Stimulated activated CD4-positive, alpha-beta T cell treated with anti-CD3 and anti-CD28 coated beads, Interleukin-2, amount 100 ng/mL, for 48 hours (primary cell): ENCODE measurements around the gene ALOX12.

ENCODE experiments used
- DNase-seq, 2 donors: peaks; one replicate each; pipeline ENCODE4 v3.0.0-alpha.2; 2020

ALOX12 gene

DNA sequence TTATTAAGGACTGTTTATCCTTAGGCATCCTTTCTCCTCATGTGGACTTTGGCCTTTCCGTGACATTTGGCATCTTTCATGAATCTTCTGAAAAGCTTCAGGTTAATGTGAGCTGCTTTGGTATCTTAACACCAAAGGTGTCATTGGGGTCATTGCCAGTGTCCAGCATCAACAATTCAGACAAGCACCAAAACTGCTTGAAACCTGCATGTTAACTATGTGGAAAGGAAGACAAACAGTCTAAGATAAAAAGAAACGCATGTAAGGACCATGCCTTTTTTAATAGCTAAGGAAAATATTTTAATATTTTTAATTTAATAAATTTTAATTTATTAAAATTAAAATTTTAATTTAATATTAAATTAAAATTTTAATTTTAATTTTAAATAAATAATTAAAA is 7.9 kb downstream of the ALOX12 start:
- DNase-seq = no peak

DNA sequence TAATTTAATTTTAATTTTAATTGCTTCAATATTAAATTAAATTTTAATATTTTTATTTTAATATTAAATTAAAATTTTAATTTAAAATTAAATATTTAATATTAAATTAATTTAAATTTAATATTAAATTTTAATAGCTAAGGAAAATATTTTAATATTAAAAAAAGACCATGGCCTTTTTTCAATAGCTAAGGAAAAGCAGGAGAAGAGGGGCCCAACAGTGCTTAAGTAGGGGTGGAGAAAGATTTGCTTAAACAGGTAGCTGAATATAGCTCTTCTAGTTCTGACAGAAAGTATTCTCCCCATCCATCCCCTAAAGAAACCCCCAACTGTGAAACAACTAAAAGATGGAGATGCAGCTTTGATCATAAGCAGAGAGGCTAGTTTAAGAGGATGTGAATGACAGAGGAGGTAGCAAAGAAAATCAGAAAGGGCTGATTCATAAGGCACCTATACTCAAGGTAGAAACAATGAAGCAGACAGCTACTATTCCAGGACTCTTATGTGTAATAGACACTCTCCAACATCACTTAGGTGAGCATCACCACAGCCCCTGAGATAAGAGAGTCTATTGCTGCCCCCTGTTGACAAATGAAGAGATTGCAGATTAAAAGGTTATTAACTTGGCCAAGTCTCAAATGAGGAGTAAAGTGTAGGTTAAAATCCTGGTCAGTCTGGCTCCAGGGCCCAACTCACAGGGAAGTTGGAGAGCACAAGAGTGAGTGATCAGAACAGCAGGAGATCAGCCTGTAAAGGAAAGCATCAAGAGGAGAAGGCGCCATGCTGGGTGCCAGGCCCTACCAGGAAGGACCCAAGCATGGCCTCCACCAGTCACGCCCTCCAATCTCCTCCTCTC is 8.8 kb downstream of the ALOX12 start:
- DNase-seq = peak in 1 of 2 donors; percentile 37

- DNase-seq = no peak
Measured at GRCh38 chr17:7005716-7006115, 9.9 kb downstream of the ALOX12 start.

DNA sequence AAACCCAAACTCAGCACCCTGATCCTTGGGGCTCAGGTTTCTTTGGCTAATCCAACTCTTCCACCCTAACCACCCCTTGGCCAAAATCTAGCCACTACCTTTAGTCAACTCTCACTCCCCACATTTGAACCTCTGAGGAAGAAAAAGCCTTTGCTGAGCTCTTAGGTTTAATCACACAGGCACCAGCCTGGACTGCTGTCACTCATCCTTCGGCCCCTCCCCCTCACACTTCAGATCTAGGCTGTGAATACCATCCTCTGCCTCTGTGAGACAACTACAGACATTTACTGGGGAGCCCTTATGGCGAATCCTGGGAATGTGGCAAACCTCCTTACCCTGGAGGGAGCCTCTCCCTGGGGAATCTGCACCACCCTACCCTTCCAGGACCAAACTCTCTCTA is 11.3 kb downstream of the ALOX12 start:
- no peak for DNase-seq

DNA sequence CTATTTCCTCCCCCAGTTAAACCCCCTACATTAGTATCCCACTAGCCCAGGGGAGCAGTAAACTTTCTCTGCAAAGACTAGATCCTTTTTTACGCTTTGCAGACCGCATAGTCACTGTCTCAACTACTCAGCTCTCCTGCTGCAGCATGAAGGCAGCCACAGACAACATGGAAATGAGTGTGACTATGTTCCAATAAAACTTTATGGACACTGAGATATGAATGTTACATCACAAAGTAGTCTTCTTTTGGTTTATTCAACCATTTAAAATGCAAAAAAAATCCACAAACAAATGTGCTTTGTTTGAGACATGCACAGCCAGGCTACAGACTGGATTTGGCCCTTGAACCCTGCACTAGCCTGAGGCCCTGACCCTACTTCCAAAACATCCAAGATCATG is 14.7 kb downstream of the ALOX12 start:
- DNase-seq = no peak

DNA sequence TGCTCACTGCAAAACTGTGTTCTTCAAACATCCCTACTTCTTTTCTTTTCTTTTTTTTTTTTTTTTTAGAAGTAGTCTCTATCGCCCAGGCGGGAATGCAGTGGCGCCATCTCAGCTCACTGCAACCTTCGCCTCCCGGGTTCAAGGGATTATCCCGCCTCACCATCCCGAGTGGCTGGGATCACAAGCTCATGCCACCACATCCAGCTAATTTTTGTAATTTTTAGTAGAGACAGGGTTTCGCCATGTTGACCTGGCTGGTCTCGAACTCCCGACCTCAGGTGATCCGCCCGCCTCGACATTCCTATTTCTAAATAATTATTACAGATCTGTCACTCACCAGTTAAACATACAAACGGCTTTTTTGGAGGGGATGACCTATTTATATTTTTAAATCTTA is 15.6 kb downstream of the ALOX12 start:
- DNase-seq = no peak

DNA sequence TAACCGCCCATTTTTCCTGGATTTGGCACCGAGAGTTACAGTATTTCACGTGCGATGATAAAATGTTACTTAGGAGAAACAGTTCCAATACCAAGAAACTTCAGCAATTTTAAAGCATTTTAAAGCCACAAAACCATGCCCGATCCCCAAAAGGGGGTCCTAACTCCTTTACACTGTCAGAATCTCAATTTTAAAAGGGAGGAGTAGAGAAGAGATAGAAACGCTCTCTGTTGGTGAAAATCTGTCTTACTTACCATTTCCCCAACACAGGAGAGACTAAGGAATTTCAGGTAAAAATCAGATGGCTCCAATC is 16.0 kb downstream of the ALOX12 start:
- DNase-seq = no peak

DNA sequence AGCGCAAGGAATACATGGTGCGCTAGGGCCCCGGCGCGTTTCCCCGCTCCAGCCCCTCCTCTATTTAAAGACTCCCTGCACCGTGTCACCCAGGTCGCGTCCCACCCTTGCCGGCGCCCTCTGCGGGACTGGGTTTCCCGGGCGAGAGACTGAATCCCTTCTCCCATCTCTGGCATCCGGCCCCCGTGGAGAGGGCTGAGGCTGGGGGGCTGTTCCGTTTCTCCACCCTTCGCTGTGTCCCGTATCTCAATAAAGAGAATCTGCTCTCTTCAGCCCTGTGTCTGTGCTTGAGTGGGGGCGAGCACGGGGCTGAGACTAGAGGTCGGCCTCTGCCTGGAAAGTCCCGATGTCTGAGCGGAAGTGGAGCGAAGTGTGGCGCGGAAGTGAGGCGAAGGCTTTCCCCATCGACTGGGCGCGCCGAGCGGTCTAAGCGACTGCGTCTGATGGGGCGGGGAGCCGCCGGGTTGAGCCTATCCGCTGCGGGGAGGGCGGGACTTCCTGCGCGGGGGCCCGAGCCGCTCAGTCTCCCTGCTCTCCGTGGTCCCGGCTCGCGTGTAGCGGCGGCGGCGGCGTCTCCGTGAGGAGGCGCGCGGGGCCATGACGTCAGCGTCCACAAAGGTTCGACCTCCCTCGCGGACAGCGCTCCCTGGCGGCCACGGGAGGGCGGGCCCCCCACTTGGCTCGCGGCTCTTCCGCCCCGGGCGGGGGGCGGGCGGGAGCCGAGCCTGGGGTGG is 18.6 kb downstream of the ALOX12 start:
- peak; percentile 91 to 94 for DNase-seq

- peak; percentile 51 to 66 for DNase-seq
Measured at GRCh38 chr17:7014995-7015958, 19.4 kb downstream of the ALOX12 start.

DNA sequence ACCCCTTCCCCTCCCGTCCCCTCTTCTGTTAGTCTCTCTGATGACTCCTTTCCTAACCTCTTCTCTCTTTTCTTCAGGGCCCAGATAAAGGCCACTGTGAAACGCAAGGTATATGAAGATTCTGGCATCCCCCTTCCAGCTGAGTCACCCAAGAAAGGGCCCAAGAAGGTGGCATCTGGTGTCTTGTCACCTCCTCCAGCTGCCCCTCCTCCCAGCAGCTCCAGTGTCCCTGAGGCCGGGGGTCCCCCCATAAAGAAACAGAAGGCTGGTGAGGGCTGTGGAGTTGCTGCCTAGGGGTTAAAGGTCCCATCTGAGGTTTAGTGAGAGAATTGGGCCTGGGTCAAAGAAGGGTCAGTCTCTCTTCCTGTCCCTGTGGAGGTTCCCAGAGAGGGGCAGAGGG is 20.6 kb downstream of the ALOX12 start:
- DNase-seq = no peak

- DNase-seq = no peak
Measured at GRCh38 chr17:7016886-7017826, 21.3 kb downstream of the ALOX12 start.

- no peak for DNase-seq
Measured at GRCh38 chr17:7017827-7018200, 22.0 kb downstream of the ALOX12 start.

DNA sequence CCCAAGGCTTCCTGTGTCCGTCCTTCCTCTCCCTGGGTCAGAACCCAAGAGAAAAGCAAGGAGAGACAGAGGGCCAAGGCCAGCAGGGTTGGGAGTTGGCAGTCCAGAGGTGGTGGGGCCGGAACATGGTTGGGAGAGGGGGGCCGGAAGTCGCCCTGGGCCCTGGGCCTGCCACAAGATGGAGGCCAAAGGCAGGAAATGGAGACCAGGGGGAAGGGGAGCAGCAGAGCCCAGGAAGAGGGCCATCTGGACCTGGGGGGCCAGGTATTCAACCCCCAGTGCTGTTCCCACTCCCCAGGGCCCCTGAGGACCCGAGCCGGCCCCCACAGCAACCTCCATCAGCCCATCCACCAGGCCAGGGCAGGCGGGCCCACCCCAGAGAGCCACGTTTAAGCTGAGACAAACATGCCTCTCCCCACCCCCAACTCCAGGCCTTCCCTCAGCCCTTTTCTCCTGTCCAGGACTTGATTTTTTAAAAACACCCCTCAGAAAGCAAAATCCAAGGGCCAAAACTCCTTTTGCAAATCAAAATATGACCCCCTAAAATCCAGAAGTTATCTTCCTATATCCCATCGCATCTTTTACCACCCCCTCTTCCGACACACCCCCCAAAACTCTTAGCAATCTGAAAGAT is 22.6 kb downstream of the ALOX12 start:
- no peak for DNase-seq

- no peak for DNase-seq
Measured at GRCh38 chr17:7019367-7019766, 23.5 kb downstream of the ALOX12 start.

- DNase-seq = no peak
Measured at GRCh38 chr17:7019839-7020519, 24.1 kb downstream of the ALOX12 start.

DNA sequence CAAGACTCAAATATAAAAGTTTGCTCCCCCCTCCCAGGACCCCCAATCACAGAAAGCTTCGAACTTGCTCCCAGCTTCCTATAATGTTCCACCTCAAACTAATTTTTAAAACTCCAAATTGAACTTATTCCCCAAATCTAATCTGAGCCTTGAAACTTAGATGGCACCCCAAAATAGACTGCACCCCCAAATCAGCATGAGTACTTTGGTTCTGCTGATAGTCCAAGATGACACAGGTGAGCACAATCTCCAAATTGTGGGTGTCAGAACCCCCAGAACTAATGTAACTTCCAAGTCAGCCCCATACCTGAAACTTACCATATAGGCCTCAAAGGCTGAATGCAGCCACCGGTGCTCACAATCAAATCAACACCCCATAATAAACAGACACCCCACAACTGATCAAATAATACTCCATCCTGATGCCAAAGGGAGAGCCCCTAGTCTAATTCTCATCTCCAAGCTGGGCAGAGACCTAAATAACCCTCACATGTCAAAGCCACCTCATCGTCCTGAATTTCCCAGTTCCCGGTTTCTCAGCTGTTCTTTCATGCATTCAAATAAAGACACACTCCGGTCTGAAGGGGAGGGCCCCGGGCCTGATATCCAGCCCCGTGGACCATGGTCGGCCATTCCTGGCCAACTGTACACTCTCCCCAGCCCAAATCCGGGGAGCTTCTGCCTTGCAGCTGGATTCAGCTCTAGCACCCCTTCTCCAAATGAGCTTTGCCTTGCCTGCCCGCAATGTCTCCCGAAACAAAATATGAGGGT is 25.2 kb downstream of the ALOX12 start:
- DNase-seq = no peak

DNA sequence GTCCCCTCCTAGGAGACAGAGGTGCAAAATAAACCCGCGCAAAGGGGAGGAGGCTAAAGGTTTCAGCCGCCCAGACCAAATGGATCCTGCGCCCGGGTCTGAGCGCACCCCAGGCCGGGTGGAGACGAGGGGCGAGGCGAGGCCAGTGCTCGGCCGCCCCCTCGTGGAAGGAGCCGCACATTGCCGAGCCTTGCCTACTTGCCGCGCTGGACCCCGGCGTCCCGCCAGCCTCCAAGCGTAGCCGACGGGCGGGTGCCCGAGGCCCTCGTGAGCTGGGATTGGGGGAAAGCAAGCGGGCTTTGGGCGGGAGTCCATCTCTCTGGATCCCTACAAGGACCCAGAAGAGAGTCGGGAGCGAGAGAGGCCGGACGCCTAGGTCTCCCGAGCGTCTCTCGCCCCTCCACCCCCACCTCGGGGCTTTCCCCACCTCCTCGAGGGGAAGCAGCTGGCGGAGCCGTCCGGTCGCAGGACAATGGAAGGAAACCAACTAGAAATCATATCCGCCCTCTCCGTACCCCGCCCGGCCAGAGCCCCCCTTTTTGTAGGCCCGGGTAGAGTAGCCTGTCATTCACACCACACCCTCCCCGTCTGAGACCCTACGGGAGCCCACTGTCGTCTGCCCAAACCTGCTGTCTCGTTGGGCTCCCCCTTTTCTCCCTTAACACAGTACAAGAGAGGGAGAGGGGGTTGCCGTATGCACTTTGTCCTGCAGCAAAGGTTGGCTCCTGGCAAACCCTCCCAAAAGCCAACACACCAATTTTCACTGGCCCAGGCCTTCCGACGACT is 26.3 kb downstream of the ALOX12 start:
- DNase-seq = peak; percentile 78 to 86

- DNase-seq = no peak
Measured at GRCh38 chr17:7022781-7023571, 27.1 kb downstream of the ALOX12 start, which contains the start of gene BCL6B. TSS of gene BCL6B (plus strand) at chr17:7023050. CDS start at chr17:7023672, 622 bp downstream.
